ENCODE results near the gene HPCA. TPM values are rescaled to one million over a fixed set of nuclear protein-coding genes. Genes with fewer than 3 reads are reported as not detected.

The HPCA gene
- under 1 TPM in 1 of 2 donors, not detected in 1; 0.36 TPM for total RNA-seq

GRCh38 chr1:32886004-32886827 lies at the start of gene HPCA:
Gene HPCA (plus strand): TSS chr1:32886491. CDS start chr1:32888899, 2,408 bp downstream.
- Mint-ChIP-seq H3K27ac (no peak within 1 kb of the TSS), H3K36me3 (ENCODE audit: insufficient read depth in 2 of 2) (no peaks in the 10 kb centered on the region), H3K27me3 (ENCODE audit: low read depth) (peaks cover 74% of the 10 kb centered on the region), H3K4me1 (ENCODE audit: low read depth) (peaks cover 6% of the 10 kb centered on the region), H3K9me3 (no peaks in the 10 kb centered on the region), H3K4me3 (peak within 1 kb of the TSS; percentile 11 to 56)
- peak; percentile 61 to 72 for DNase-seq
- ATAC-seq (replicated peaks in 1 of 2): peak; percentile 82

DNA sequence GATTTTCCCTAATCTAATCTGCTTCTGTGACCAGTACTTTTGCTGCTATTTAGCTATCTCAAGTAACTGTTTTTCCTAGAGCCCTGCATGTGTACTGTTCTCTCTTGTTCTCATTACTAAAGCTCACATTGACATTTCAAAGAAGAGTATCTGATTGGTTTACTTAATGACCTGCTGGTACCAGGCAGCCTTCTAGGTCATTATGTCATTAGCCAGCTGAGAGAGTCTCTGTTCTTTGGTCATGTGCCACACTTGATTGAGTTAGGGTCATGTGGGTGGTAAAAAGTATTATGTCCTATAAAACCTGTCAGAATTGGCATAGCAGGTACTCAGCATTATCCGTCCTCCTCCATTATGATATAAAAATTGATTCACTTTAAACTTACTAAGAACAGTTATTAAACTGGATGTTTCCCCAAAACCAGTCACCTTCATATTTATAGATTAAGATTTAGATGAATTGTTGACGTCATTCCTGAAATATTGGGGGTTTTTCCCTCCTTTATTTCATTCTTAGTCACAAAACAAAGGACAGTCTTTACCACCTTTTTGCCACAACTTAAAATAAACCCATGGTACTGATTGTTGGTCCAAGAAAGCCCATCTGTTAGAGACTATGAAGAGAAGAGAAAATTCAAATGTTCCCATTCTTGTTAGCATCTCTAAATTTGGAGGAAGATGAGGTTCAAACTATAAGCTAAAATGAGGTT lies 37.8 kb upstream of the HPCA start:
- ATAC-seq (replicated peaks in 1 of 2): no peak
- H3K4me3 Mint-ChIP-seq: no peak overlapping the region
- H3K27ac Mint-ChIP-seq: no peak overlapping the region
- peaks cover 4 to 12% of the 10 kb centered on the region in 2 donors for H3K36me3 Mint-ChIP-seq (ENCODE audit: insufficient read depth in 2 of 2)
- H3K27me3 Mint-ChIP-seq (ENCODE audit: low read depth): no peaks in the 10 kb centered on the region
- H3K4me1 Mint-ChIP-seq (ENCODE audit: low read depth): peaks cover 11% of the 10 kb centered on the region
- no peaks in the 10 kb centered on the region for H3K9me3 Mint-ChIP-seq
- no peak for DNase-seq

- no peak overlapping the region for H3K4me3 Mint-ChIP-seq
- peaks cover 2 to 9% of the 10 kb centered on the region in 2 donors for H3K36me3 Mint-ChIP-seq (ENCODE audit: insufficient read depth in 2 of 2)
- H3K27me3 Mint-ChIP-seq (ENCODE audit: low read depth): no peaks in the 10 kb centered on the region
- DNase-seq (no peak), ATAC-seq (replicated peaks in 1 of 2) (no peak)
- no peaks in the 10 kb centered on the region for H3K9me3 Mint-ChIP-seq
- H3K4me1 Mint-ChIP-seq (ENCODE audit: low read depth): no peaks in the 10 kb centered on the region
- no peak overlapping the region for H3K27ac Mint-ChIP-seq
Measured at GRCh38 chr1:32855861-32856617, 30.3 kb upstream of the HPCA start.

- H3K36me3 Mint-ChIP-seq (ENCODE audit: insufficient read depth in 2 of 2): peaks cover 2 to 12% of the 10 kb centered on the region in 2 donors
- no peak for DNase-seq
- H3K9me3 Mint-ChIP-seq: no peaks in the 10 kb centered on the region
- H3K4me3 Mint-ChIP-seq: no peak overlapping the region
- ATAC-seq (replicated peaks in 1 of 2): no peak
- no peak overlapping the region for H3K27ac Mint-ChIP-seq
- H3K27me3 Mint-ChIP-seq (ENCODE audit: low read depth): no peaks in the 10 kb centered on the region
- no peaks in the 10 kb centered on the region for H3K4me1 Mint-ChIP-seq (ENCODE audit: low read depth)
Measured at GRCh38 chr1:32858136-32858535, 28.2 kb upstream of the HPCA start.

DNA sequence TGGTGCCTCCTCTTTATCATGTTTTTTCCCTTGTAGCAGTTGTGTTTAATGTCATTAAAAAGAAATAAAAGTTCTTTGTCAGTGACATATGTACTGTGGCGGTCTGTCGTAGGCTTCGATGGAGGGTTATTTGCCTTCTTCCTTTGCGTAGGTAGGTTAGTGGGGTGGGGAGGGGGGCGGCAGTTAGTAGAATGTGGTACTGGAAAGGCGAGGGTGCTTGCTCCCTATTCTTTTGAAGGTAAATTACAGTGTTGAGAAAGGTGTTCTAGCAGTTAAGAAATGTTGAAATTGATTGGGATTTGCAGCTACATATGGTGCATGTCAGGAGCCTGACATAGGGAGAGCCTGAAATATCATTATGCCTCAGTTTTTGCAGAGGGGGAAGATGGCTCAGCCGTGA lies 27.5 kb upstream of the HPCA start:
- H3K4me1 Mint-ChIP-seq (ENCODE audit: low read depth): no peaks in the 10 kb centered on the region
- ATAC-seq (replicated peaks in 1 of 2) (no peak), DNase-seq (no peak)
- H3K27me3 Mint-ChIP-seq (ENCODE audit: low read depth): no peaks in the 10 kb centered on the region
- no peak overlapping the region for H3K27ac Mint-ChIP-seq
- H3K9me3 Mint-ChIP-seq: no peaks in the 10 kb centered on the region
- H3K36me3 Mint-ChIP-seq (ENCODE audit: insufficient read depth in 2 of 2): peaks cover 2 to 12% of the 10 kb centered on the region in 2 donors
- H3K4me3 Mint-ChIP-seq: no peak overlapping the region

DNA sequence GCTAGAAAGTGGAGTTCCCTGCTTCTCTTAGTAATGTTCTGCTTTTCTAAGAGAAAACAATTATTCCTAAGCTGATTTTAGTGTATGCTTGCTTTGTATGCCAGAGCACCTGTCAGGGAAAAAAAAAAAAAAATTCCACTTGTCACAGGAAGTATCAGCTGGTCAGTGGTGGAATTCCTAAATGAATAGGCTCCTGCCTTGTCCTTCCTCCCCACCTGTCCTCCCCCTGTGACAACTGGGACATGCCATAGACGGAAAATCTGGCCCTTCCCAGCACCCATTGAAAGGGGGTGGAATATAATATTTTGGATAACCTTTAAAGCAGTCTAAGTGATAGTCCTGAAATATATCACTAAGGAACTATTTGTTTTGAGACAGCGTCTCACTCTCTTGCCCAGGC lies 26.4 kb upstream of the HPCA start:
- no peak for ATAC-seq (replicated peaks in 1 of 2)
- Mint-ChIP-seq H3K9me3 (no peaks in the 10 kb centered on the region), H3K36me3 (ENCODE audit: insufficient read depth in 2 of 2) (peaks cover 0 to 9% of the 10 kb centered on the region in 2 donors), H3K4me1 (ENCODE audit: low read depth) (no peaks in the 10 kb centered on the region), H3K27me3 (ENCODE audit: low read depth) (no peaks in the 10 kb centered on the region), H3K4me3 (no peak overlapping the region), H3K27ac (no peak overlapping the region)
- no peak for DNase-seq

DNA sequence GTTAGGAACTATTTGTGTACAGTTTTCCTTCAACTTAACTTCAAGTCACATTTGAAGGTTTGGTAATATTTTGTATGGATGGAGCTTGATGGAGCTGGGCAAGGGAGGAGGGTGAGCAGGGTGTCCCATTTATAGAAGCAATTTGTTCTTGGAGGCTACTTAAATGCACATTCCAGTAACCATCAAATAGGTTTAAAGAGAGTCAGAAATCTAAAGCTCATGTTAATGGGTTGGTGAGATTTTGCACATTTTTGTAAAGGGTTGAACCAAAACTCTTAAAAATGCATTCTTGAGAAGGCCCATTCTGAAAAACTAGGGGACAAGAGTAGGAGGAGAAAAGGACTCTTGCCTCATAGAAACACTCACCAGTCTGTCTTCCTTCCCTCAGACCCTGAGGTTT lies 25.7 kb upstream of the HPCA start:
- H3K27me3 Mint-ChIP-seq (ENCODE audit: low read depth): no peaks in the 10 kb centered on the region
- peaks cover 0 to 9% of the 10 kb centered on the region in 2 donors for H3K36me3 Mint-ChIP-seq (ENCODE audit: insufficient read depth in 2 of 2)
- H3K9me3 Mint-ChIP-seq: no peaks in the 10 kb centered on the region
- no peak for DNase-seq
- no peak overlapping the region for H3K27ac Mint-ChIP-seq
- no peaks in the 10 kb centered on the region for H3K4me1 Mint-ChIP-seq (ENCODE audit: low read depth)
- H3K4me3 Mint-ChIP-seq: no peak overlapping the region
- ATAC-seq (replicated peaks in 1 of 2): no peak

GRCh38 chr1:32861904-32862695 lies 24.2 kb upstream of the HPCA start:
- peaks cover 0 to 2% of the 10 kb centered on the region in 2 donors for H3K36me3 Mint-ChIP-seq (ENCODE audit: insufficient read depth in 2 of 2)
- DNase-seq (no peak), ATAC-seq (replicated peaks in 1 of 2) (no peak)
- H3K4me1 Mint-ChIP-seq (ENCODE audit: low read depth): no peaks in the 10 kb centered on the region
- H3K27ac Mint-ChIP-seq: no peak overlapping the region
- H3K27me3 Mint-ChIP-seq (ENCODE audit: low read depth): no peaks in the 10 kb centered on the region
- H3K9me3 Mint-ChIP-seq: no peaks in the 10 kb centered on the region
- H3K4me3 Mint-ChIP-seq: no peak overlapping the region

DNA sequence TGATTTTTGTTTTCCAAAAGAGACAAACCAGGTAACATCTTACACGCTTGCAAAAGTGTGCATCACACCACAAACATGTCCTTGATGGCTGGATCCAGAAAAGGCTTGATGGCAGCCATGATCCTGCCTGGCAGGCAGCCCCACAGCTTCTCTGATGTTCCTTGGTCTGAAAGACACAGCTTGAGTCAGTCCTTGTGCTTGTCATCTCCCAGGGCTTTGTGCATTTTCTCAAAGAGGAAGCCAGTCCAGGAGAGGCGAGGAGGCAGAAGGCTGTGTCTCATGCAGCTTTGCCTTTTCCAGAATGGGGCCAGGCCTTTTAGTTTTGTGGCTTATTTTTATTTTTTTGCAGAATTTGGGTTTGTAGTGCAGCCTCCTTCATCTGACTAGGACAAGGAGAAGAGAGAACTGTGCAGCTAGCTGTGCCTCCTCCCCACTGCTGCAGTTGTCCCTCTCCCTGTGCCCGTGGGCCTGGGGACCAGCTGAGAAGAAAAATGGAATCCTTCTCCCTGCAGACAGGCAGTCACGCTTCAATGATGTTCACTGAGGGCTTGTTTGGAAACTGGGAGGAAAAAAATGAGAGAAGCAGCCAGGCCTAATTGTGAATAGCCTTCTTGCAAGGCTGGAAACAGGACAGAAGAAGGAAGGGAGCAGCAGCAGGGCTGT lies 22.9 kb upstream of the HPCA start:
- Mint-ChIP-seq H3K9me3 (no peaks in the 10 kb centered on the region), H3K27ac (no peak overlapping the region), H3K36me3 (ENCODE audit: insufficient read depth in 2 of 2) (peaks cover 0 to 2% of the 10 kb centered on the region in 2 donors), H3K27me3 (ENCODE audit: low read depth) (no peaks in the 10 kb centered on the region), H3K4me3 (no peak overlapping the region), H3K4me1 (ENCODE audit: low read depth) (no peaks in the 10 kb centered on the region)
- DNase-seq (no peak), ATAC-seq (replicated peaks in 1 of 2) (no peak)

GRCh38 chr1:32863881-32864245 lies 22.4 kb upstream of the HPCA start:
- no peaks in the 10 kb centered on the region for H3K4me1 Mint-ChIP-seq (ENCODE audit: low read depth)
- DNase-seq (no peak), ATAC-seq (replicated peaks in 1 of 2) (no peak)
- peaks cover 1% of the 10 kb centered on the region for H3K27me3 Mint-ChIP-seq (ENCODE audit: low read depth)
- H3K9me3 Mint-ChIP-seq: no peaks in the 10 kb centered on the region
- H3K4me3 Mint-ChIP-seq: no peak overlapping the region
- peaks cover 0 to 4% of the 10 kb centered on the region in 2 donors for H3K36me3 Mint-ChIP-seq (ENCODE audit: insufficient read depth in 2 of 2)
- no peak overlapping the region for H3K27ac Mint-ChIP-seq

GRCh38 chr1:32864375-32865019 lies 21.8 kb upstream of the HPCA start:
- Mint-ChIP-seq H3K27ac (no peak overlapping the region), H3K4me1 (ENCODE audit: low read depth) (no peaks in the 10 kb centered on the region), H3K27me3 (ENCODE audit: low read depth) (peaks cover 7% of the 10 kb centered on the region), H3K4me3 (no peak overlapping the region), H3K9me3 (no peaks in the 10 kb centered on the region), H3K36me3 (ENCODE audit: insufficient read depth in 2 of 2) (peaks cover 0 to 4% of the 10 kb centered on the region in 2 donors)
- ATAC-seq (replicated peaks in 1 of 2) (no peak), DNase-seq (no peak)

Data from activated T-cell treated with anti-CD3 and anti-CD28 coated beads, Interleukin-2, amount 50 U/mL, for 72 hours (primary cell).